ENCODE measurements around the gene B4GALNT2. TPM values are rescaled to one million over a fixed set of nuclear protein-coding genes. Genes with fewer than 3 reads are reported as not detected.

The B4GALNT2 gene
- total and polyA plus RNA-seq, 2 of the 13 experiments (the other 11 are each of a cell fraction or from before 2014, with no cell fraction given), result not detected

GRCh38 chr17:49201481-49201927 is 68.9 kb downstream of the B4GALNT2 start (continued):
- no peak for TF ChIP-seq TEAD3 (CRISPR knock-in tag; optimal IDR thresholded peaks at IDR 0.05; ENCODE audit: borderline replicate concordance)
- TF ChIP-seq FOXJ3 (CRISPR knock-in tag; IDR thresholded peaks at IDR 0.05; ENCODE audit: borderline replicate concordance), result no peak
- no peak for TF ChIP-seq ZNF547 (CRISPR knock-in tag; IDR thresholded peaks at IDR 0.05)
- no peak for TF ChIP-seq IRF2 (CRISPR knock-in tag; IDR thresholded peaks at IDR 0.05)
- no peak for TF ChIP-seq TRIM22 (IDR thresholded peaks at IDR 0.05)
- TF ChIP-seq KDM5A (IDR thresholded peaks at IDR 0.05; ENCODE audit: borderline replicate concordance, low read length), result no peak
- no peak for TF ChIP-seq ZSCAN25 (CRISPR knock-in tag; IDR thresholded peaks at IDR 0.05)
- no peak for TF ChIP-seq JUN (CRISPR knock-in tag; IDR thresholded peaks at IDR 0.05)
- TF ChIP-seq RXRA (CRISPR knock-in tag; IDR thresholded peaks at IDR 0.05), result no peak
- TF ChIP-seq ZSCAN31 (CRISPR knock-in tag; IDR thresholded peaks at IDR 0.05; ENCODE audit: low read depth), result no peak
- TF ChIP-seq ELF3 (CRISPR knock-in tag; IDR thresholded peaks at IDR 0.05), result no peak
- no peak for TF ChIP-seq PHF21A (CRISPR knock-in tag; IDR thresholded peaks at IDR 0.05)

- Histone ChIP-seq H3K27ac (ENCODE audit: extremely low read length, insufficient read depth, low read length) (no peak overlapping the region), H3K9me3 (ENCODE audit: low read length) (no peaks in the 10 kb centered on the region), H2AFZ (ENCODE audit: low read length) (no peak overlapping the region), H3K4me3 (replicated peaks in 1 of 3; ENCODE audit: insufficient read depth in 1 of 3, low read depth in 2 of 3, low read length in 3 of 3) (no peak overlapping the region), H3K4me1 (ENCODE audit: insufficient read depth, low read length) (no peaks in the 10 kb centered on the region), H3K9ac (ENCODE audit: insufficient read depth, low read depth, low read length) (no peak overlapping the region), H4K20me1 (ENCODE audit: insufficient read depth, low read length) (no peaks in the 10 kb centered on the region), H3K79me2 (ENCODE audit: insufficient read depth, low read length) (no peaks in the 10 kb centered on the region), H3K4me2 (ENCODE audit: low read depth, low read length) (no peak overlapping the region), H3K27me3 (ENCODE audit: control insufficient read depth in 1 of 2, insufficient read depth in 2 of 2, low read length in 2 of 2) (peaks cover 5 to 62% of the 10 kb centered on the region in 2 experiments; a peak in 4 of 5 replicates), H3K36me3 (replicated peaks in 1 of 2; ENCODE audit: control insufficient read depth in 1 of 2, insufficient read depth in 2 of 2, low read length in 2 of 2) (no peaks in the 10 kb centered on the region)
- FAIRE-seq, result no peak
- POLR2A ChIA-PET, result no interaction called here
- ATAC-seq, result no peak
- no peak for TF ChIP-seq THAP11 (CRISPR knock-in tag; IDR thresholded peaks at IDR 0.05)
- TF ChIP-seq NFE2L2 (IDR thresholded peaks at IDR 0.05; ENCODE audit: low read length), result no peak
- intact Hi-C loops (cut with micrococcal nuclease; ENCODE audit: unreplicated experiment), result no loop called here
- 32% methylated on average over 2 of the region's 2 CpGs for WGBS (ENCODE audit: low lambda C conversion rate)
- CTCF ChIA-PET (ENCODE audit: low intra/inter-chr PET ratio, low total read pairs), result no interaction called here
- no peak for DNase-seq (ENCODE audit: low spot score)
- no TSS peak for BruUV-seq (replicated peaks)
- in situ Hi-C loops (cut with HindIII; ENCODE audit: extremely low pct_ligation_motif_present, low pct_unique_long_range_greater_than_20kb), result no loop called here
Measured at GRCh38 chr17:49203796-49204195, 71.2 kb downstream of the B4GALNT2 start.
